Astrocyte (in vitro differentiated cells and primary cell): ENCODE data around the gene PCBP3. TPM values are rescaled to one million over a fixed set of nuclear protein-coding genes. Genes with fewer than 3 reads are reported as not detected.
A peak's percentile ranks its signal among the peaks of the same experiment; 100 is the strongest.

ENCODE experiments used
- DNase-seq: peaks from one replicate; pipeline ENCODE4 v3.0.0-alpha.2; 2010; ENCODE audit warnings: low read depth
- FAIRE-seq: peaks from 2 replicates; lab custom pipeline; 2011; peaks lifted over from hg19 to GRCh38; lab: Jason Lieb, UNC
- H2AFZ ChIP-seq: 2 replicates; pipeline ENCODE4 v1.6.0; 2012; ENCODE audit warnings: low read depth, low read length, inconsistent platforms
- H3K27ac ChIP-seq: 2 replicates; pipeline ENCODE4 v1.5.1; 2011; ENCODE audit warnings: low read depth, low read length, inconsistent platforms
- H3K27me3 ChIP-seq: 2 replicates; pipeline ENCODE4 v1.6.0; 2011; ENCODE audit warnings: low read length, inconsistent platforms; ENCODE audit not compliant: insufficient read depth
- H3K36me3 ChIP-seq: 2 replicates; pipeline ENCODE4 v1.5.1; 2011; ENCODE audit warnings: low read length, inconsistent platforms; ENCODE audit not compliant: insufficient read depth
- H3K4me1 ChIP-seq: 2 replicates; pipeline ENCODE4 v1.5.1; 2011; ENCODE audit warnings: low read length, inconsistent platforms; ENCODE audit not compliant: insufficient read depth
- H3K4me2 ChIP-seq: 2 replicates; pipeline ENCODE4 v1.6.0; 2012; ENCODE audit warnings: low read length, inconsistent platforms
- H3K4me3 ChIP-seq: 2 replicates; pipeline ENCODE4 v1.5.1; 2011; ENCODE audit warnings: low read depth, mild to moderate bottlenecking, low read length, inconsistent platforms; ENCODE audit not compliant: insufficient read depth
- H3K79me2 ChIP-seq: 2 replicates; pipeline ENCODE4 v1.6.0; 2012; ENCODE audit warnings: mild to moderate bottlenecking, low read length, inconsistent platforms; ENCODE audit not compliant: insufficient read depth
- H3K9ac ChIP-seq: 2 replicates; pipeline ENCODE4 v1.6.0; 2012; ENCODE audit warnings: mild to moderate bottlenecking, low read length, inconsistent platforms
- H3K9me3 ChIP-seq: 2 replicates; pipeline ENCODE4 v1.5.1; 2012; ENCODE audit warnings: low read depth, mild to moderate bottlenecking, low read length, inconsistent platforms; ENCODE audit not compliant: insufficient read depth
- H4K20me1 ChIP-seq: 2 replicates; pipeline ENCODE4 v1.6.0; 2012; ENCODE audit warnings: low read length, inconsistent platforms; ENCODE audit not compliant: insufficient read depth
- H3K27ac Mint-ChIP-seq: one replicate; pipeline ENCODE4 v1.8.0; 2021; ENCODE audit warnings: mild to moderate bottlenecking, mixed read lengths; ENCODE audit not compliant: unreplicated experiment
- H3K27me3 Mint-ChIP-seq: one replicate; pipeline ENCODE4 v1.8.0; 2021; ENCODE audit warnings: low read depth, mixed read lengths; ENCODE audit not compliant: unreplicated experiment
- H3K36me3 Mint-ChIP-seq: one replicate; pipeline ENCODE4 v1.8.0; 2021; ENCODE audit warnings: low read depth, mixed read lengths; ENCODE audit not compliant: unreplicated experiment
- H3K4me1 Mint-ChIP-seq: one replicate; pipeline ENCODE4 v1.8.0; 2021; ENCODE audit warnings: low read depth, mixed read lengths; ENCODE audit not compliant: unreplicated experiment
- H3K4me3 Mint-ChIP-seq: one replicate; pipeline ENCODE4 v1.8.0; 2021; ENCODE audit warnings: mild to moderate bottlenecking, moderate library complexity, mixed read lengths; ENCODE audit not compliant: unreplicated experiment
- H3K9me3 Mint-ChIP-seq: one replicate; pipeline ENCODE4 v1.8.0; 2021; ENCODE audit warnings: mild to moderate bottlenecking, mixed read lengths; ENCODE audit not compliant: unreplicated experiment
- CTCF ChIP-seq: IDR thresholded peaks from 2 replicates; pipeline ENCODE4 v1.5.1; 2011; ENCODE audit warnings: low read depth, mild to moderate bottlenecking, inconsistent platforms, low read length, moderate library complexity; ENCODE audit not compliant: insufficient read depth
- EZH2 ChIP-seq: IDR thresholded peaks from 2 replicates; pipeline ENCODE4 v1.6.1; 2012; ENCODE audit warnings: mild to moderate bottlenecking, low read length, inconsistent platforms; ENCODE audit not compliant: insufficient read depth
- total RNA-seq: library from RNA; stranded (reverse); gene quantifications from 2 replicates; pipeline ENCODE4 v1.2.1, GENCODE V29; 2021

PCBP3 gene
- total RNA-seq, 1 donor from 2014 or later = 1.8 TPM

GRCh38 chr21:45787371-45787770 is 143.8 kb downstream of the PCBP3 start:
- Histone ChIP-seq H3K9ac (no peak overlapping the region), H3K27ac (no peak overlapping the region), H3K4me3 (no peak overlapping the region), H3K9me3 (no peaks in the 10 kb centered on the region), H3K27me3 (no peaks in the 10 kb centered on the region), H2AFZ (no peak overlapping the region), H3K4me2 (no peak overlapping the region), H4K20me1 (peaks cover 15% of the 10 kb centered on the region), H3K36me3 (no peaks in the 10 kb centered on the region), H3K4me1 (peaks cover 9% of the 10 kb centered on the region), H3K79me2 (no peaks in the 10 kb centered on the region)
- Mint-ChIP-seq H3K27ac (no peak overlapping the region), H3K9me3 (no peaks in the 10 kb centered on the region), H3K4me1 (peaks cover 6% of the 10 kb centered on the region), H3K36me3 (peaks cover 6% of the 10 kb centered on the region), H3K4me3 (no peak overlapping the region), H3K27me3 (peaks cover 32% of the 10 kb centered on the region)
- TF ChIP-seq EZH2 = no peak
- TF ChIP-seq CTCF = no peak
- FAIRE-seq = no peak
- no peak for DNase-seq

- H3K4me3 Mint-ChIP-seq = no peak overlapping the region
- Histone ChIP-seq H3K9ac (no peak overlapping the region), H2AFZ (no peak overlapping the region), H3K4me2 (no peak overlapping the region), H3K4me3 (no peak overlapping the region), H3K9me3 (no peaks in the 10 kb centered on the region), H3K27ac (no peak overlapping the region), H3K27me3 (no peaks in the 10 kb centered on the region), H4K20me1 (peaks cover 15% of the 10 kb centered on the region), H3K79me2 (no peaks in the 10 kb centered on the region), H3K36me3 (no peaks in the 10 kb centered on the region), H3K4me1 (peaks cover 9% of the 10 kb centered on the region)
- H3K4me1 Mint-ChIP-seq = peaks cover 6% of the 10 kb centered on the region
- FAIRE-seq = no peak
- H3K27me3 Mint-ChIP-seq = peaks cover 37% of the 10 kb centered on the region
- peaks cover 6% of the 10 kb centered on the region for H3K36me3 Mint-ChIP-seq
- H3K27ac Mint-ChIP-seq = peak overlapping the region; percentile 64
- no peaks in the 10 kb centered on the region for H3K9me3 Mint-ChIP-seq
- DNase-seq = no peak
- TF ChIP-seq CTCF (no peak), EZH2 (no peak)
Observed at GRCh38 chr21:45788198-45788597, 144.7 kb downstream of the PCBP3 start.

- DNase-seq (no peak), FAIRE-seq (no peak)
- TF ChIP-seq CTCF = no peak
- TF ChIP-seq EZH2 = no peak
- H3K27me3 Mint-ChIP-seq = peaks cover 40% of the 10 kb centered on the region
- no peak overlapping the region for H3K4me3 Mint-ChIP-seq
- no peaks in the 10 kb centered on the region for H3K9me3 Mint-ChIP-seq
- H3K27ac Mint-ChIP-seq = peak overlapping the region; percentile 64
- no peak overlapping the region for H2AFZ ChIP-seq
- H3K4me3 ChIP-seq = no peak overlapping the region
- peaks cover 15% of the 10 kb centered on the region for H4K20me1 ChIP-seq
- H3K4me2 ChIP-seq = no peak overlapping the region
- H3K36me3 Mint-ChIP-seq = peaks cover 6% of the 10 kb centered on the region
- H3K27ac ChIP-seq = no peak overlapping the region
- peaks cover 6% of the 10 kb centered on the region for H3K4me1 Mint-ChIP-seq
- H3K27me3 ChIP-seq = no peaks in the 10 kb centered on the region
- no peak overlapping the region for H3K9ac ChIP-seq
- no peaks in the 10 kb centered on the region for H3K79me2 ChIP-seq
- no peaks in the 10 kb centered on the region for H3K9me3 ChIP-seq
- H3K36me3 ChIP-seq = no peaks in the 10 kb centered on the region
- peaks cover 9% of the 10 kb centered on the region for H3K4me1 ChIP-seq
Observed at GRCh38 chr21:45788637-45789506, 145.3 kb downstream of the PCBP3 start.
